GM12875 (cell line): ENCODE measurements around the gene PHRF1.
A peak's percentile ranks its signal among the peaks of the same experiment; 100 is the strongest.

Source experiments
- H3K4me3 ChIP-seq: one replicate; pipeline ENCODE4 v1.5.1; 2011; ENCODE audit warnings: low read depth, low read length, control low read depth
- TF ChIP-seq, protein P1 (sequence below): IDR thresholded peaks from 2 replicates; pipeline ENCODE4 v1.5.1; 2011; ENCODE audit warnings: low read depth, mild to moderate bottlenecking, control low read depth, inconsistent platforms, low read length, moderate library complexity, borderline replicate concordance; ENCODE audit not compliant: insufficient read depth

Gene PHRF1, protein sequence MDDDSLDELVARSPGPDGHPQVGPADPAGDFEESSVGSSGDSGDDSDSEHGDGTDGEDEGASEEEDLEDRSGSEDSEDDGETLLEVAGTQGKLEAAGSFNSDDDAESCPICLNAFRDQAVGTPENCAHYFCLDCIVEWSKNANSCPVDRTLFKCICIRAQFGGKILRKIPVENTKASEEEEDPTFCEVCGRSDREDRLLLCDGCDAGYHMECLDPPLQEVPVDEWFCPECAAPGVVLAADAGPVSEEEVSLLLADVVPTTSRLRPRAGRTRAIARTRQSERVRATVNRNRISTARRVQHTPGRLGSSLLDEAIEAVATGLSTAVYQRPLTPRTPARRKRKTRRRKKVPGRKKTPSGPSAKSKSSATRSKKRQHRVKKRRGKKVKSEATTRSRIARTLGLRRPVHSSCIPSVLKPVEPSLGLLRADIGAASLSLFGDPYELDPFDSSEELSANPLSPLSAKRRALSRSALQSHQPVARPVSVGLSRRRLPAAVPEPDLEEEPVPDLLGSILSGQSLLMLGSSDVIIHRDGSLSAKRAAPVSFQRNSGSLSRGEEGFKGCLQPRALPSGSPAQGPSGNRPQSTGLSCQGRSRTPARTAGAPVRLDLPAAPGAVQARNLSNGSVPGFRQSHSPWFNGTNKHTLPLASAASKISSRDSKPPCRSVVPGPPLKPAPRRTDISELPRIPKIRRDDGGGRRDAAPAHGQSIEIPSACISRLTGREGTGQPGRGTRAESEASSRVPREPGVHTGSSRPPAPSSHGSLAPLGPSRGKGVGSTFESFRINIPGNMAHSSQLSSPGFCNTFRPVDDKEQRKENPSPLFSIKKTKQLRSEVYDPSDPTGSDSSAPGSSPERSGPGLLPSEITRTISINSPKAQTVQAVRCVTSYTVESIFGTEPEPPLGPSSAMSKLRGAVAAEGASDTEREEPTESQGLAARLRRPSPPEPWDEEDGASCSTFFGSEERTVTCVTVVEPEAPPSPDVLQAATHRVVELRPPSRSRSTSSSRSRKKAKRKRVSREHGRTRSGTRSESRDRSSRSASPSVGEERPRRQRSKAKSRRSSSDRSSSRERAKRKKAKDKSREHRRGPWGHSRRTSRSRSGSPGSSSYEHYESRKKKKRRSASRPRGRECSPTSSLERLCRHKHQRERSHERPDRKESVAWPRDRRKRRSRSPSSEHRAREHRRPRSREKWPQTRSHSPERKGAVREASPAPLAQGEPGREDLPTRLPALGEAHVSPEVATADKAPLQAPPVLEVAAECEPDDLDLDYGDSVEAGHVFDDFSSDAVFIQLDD (N-terminal part only)

DNA sequence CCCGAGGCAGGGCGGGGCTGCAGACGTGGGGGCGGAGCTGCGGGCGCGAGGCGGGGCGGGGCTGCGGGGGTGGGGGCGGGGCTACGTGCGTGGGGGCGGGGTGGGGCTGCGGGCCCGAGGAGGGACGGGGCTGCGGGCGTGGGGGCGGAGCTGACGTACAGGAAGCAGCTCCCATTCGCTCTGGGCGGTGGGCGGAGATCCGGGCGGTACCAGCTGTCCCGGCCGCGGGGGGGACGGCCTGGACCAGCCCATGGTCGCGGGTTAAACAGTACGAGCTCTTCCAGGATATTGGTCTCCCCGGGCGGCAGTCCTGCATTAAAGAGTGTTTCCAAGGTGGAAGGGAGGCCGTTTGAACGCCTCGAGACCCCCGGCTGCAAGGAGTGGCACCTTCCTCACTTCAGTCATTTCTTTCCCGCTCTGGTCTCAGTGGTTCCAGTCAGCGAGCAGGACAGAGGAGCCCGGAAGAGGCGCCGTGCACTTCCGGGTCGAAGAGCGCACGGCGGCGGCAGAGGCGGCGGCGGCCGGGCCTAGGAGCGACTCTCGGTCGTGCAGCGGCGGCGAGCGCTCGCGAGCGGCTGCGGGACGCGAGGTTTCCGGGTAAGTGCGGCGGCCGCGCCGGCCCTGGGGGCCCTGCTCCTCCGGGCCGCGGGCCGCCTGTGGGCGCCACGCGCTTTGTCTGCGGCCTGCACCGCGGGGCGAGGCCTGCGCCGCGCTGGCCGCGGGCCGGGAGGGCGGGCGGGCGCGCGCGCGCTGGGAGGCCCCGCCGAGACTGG, at the start of gene PHRF1:
TSS of gene PHRF1 (plus strand) at position 475 of the 773 bp plus-strand sequence. CDS start 5,043 bp downstream, outside the sequence.
- TF ChIP-seq, protein P1, sequence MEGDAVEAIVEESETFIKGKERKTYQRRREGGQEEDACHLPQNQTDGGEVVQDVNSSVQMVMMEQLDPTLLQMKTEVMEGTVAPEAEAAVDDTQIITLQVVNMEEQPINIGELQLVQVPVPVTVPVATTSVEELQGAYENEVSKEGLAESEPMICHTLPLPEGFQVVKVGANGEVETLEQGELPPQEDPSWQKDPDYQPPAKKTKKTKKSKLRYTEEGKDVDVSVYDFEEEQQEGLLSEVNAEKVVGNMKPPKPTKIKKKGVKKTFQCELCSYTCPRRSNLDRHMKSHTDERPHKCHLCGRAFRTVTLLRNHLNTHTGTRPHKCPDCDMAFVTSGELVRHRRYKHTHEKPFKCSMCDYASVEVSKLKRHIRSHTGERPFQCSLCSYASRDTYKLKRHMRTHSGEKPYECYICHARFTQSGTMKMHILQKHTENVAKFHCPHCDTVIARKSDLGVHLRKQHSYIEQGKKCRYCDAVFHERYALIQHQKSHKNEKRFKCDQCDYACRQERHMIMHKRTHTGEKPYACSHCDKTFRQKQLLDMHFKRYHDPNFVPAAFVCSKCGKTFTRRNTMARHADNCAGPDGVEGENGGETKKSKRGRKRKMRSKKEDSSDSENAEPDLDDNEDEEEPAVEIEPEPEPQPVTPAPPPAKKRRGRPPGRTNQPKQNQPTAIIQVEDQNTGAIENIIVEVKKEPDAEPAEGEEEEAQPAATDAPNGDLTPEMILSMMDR = no peak
- H3K4me3 ChIP-seq = peak within 1 kb of the TSS; percentile 95

DNA sequence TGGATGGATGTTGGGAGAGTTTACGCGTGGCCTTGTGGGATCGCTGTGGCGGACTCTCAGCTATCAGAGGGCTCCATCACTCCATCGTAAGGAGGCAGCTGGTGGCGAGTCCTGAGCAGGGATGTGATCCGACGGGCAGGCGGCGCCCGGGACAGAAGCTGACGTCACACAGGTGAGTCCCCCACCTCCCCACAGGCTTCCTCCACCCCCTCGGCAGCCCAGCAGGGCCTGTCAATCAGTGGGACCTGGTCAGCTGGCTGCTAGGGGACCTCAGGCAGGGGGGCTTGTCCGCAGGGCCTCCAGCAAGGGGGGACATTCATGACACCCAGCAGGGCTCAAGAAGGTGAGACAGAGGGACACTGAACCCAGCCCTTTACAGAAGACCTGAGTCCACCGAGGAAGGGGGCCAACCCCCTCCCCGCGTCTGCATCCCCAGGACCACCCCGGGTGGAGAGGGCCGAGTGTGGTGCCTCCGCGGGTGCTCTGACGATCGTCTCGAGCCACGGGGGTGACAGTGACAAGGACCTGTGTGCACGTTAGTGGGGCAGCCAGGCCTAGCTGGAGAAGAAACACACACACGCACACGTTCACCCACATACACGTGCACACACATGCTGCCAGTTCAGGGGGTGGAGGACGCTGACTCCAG, 48.0 kb upstream of the PHRF1 start:
- TF ChIP-seq, protein P1 = no peak
- no peak overlapping the region for H3K4me3 ChIP-seq

DNA sequence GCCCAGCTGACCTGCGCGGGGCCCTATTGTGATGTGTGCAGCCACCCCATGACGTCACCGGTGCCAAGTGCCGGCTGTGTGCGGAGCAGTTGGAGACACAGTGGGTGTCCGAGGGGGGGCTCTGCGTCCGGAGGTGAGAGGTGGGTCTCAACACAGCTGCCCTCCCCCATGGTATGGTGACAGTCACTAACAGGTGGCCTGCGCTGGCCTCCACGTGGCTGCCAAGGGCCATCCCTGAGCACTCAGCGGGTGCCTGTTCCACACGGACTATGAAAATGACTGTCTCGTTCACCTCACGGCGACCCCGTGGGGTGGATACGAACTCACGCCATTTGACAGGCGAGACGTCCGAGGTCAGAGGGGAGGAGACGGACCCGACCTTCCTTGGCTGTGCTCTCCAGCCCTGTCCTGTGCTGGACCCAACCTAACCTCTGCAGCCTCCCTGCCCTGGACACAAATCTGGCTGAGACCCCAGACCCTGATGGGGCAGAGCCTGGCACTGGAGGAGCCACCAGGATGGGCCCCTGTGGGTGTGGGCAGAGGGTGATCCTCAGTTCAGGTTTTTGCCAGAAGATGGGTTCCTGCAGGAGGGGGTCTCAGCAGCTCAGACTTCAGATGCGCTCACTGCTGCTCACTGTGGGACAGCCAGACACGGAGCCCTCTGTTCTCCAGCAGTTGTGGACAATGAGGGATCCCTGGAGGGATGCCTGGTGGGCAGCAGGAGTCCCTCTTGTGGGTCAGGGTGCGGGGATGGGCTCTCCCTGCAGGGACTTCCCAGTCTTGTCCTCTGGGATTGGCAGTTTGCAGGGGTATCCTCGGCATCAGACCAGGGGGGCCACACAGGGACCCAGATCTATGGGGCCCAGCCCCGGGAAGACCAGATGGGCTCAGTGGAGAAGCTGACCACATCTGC, 47.2 kb upstream of the PHRF1 start:
- no peak overlapping the region for H3K4me3 ChIP-seq
- TF ChIP-seq, protein P1 = no peak

DNA sequence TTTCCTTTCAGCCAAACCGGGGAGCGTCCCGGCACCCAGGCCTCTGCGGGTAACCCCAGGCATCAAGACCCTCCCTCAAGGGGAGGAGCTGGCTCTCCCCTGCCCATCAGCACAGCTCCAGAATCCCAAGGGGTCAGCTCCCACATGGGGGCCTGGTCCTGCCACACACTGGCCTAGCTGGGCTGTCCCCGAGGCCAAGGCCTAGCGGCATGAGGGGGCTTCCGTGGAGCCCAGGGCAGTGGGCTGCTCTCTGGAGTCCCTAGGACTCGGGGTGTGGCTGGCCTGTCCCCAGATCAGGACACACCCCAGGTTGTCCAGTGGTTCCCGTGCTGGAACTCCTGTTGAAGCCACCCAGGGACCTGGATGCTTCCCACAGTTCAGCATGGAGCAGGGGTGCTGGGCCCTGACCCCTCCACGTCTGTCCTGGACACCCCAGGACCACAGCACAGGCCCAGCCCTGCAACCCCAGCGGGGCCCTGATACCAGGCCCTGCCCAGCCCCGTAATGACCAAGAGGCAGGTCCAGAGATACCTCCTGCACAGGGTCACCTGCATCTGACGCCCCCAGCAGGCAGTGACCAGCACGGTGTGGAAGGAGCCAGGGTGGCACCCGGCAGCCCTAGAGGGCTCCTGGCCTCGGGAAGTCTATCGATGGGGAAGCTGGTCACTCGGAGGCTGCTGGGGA, 46.4 kb upstream of the PHRF1 start:
- no peak overlapping the region for H3K4me3 ChIP-seq
- TF ChIP-seq, protein P1 = no peak

DNA sequence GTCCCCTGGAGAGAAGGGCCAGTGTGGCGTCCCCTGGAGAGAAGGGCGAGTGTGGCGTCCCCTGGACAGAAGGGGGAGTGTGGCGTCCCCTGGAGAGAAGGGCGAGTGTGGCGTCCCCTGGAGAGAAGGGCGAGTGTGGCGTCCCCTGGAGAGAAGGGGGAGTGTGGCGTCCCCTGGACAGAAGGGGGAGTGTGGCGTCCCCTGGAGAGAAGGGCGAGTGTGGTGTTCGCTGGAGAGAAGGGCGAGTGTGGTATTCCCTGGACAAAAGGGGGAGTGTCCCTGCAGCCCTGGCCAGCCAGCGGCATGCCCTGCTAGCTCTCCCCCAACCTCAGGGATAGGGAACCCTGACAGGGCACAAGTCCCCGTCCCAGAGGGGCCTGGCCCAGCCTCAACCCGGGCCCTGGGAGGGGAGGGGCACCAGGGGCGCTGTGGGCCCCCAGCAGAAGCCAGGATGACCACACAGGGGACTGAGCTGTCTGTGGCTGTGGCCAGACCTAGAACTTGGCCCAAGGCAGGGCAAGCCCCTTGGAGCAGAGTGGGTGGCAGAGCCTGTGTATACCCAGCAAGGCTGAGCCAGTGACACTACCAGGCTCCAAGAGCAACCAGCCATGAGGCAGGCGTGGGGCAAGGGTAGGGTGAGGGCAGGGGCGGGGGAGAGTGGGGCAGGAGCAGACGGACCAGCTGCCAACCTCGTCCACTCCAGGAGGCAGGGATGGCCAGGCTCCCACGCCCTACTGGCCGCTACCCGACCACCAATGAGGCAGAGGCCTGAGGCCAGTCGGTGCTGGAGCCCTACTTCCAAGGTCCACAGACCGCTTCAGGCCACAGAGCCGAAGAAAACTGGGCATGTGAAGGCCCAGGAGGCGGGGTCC, 45.1 kb upstream of the PHRF1 start:
- TF ChIP-seq, protein P1 = no peak
- no peak overlapping the region for H3K4me3 ChIP-seq
